HG02884 (cell line): Measurements from ENCODE around the gene NTN1.

ENCODE experiments used
- ATAC-seq: cut with Tn5 transposase; IDR thresholded peaks from one replicate; pipeline ENCODE4 v1.9.1; 2021; ENCODE audit warnings: mild to moderate bottlenecking, moderate library complexity; ENCODE audit not compliant: unreplicated experiment

Gene NTN1

DNA sequence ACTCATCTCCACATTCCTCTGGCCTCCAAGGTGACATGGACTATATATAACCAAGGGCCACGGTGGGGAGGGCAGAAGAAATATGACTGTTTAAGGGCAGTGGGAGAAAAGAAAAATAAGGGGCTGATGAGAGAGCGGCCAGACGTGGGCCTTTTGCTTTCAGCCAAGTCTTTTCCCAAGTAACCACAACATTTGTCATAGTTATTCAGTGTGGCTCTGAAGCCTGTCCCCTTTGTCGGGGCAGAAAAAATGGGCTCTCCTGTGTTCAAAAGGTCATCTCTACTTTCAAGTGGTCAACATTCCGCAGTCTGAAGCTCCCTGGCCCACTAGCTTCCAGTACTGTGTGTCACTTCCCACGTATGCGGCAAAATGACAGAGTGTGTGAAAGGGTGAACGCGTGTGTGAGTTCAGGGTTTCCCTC is 245.4 kb downstream of the NTN1 start:
- ATAC-seq, result no peak

DNA sequence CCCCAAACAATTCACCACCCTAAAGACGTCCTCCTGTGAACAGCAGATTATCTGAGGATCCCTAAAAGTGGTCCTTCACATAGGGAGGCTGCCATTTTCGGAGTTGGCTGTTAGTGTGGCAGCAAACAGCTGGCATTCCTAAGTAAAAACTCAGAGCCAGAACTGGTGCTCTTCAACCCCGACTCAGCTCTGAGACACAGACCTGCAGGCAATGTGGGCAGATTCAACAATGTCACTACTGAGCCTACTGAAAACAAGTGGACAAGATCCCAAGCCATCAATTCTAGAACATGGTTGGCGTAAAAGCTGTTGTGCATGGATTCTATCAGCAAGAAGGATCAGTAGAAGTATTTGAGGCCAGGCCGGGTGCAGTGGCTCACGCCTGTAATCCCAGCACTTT is 247.2 kb downstream of the NTN1 start:
- ATAC-seq, result no peak

DNA sequence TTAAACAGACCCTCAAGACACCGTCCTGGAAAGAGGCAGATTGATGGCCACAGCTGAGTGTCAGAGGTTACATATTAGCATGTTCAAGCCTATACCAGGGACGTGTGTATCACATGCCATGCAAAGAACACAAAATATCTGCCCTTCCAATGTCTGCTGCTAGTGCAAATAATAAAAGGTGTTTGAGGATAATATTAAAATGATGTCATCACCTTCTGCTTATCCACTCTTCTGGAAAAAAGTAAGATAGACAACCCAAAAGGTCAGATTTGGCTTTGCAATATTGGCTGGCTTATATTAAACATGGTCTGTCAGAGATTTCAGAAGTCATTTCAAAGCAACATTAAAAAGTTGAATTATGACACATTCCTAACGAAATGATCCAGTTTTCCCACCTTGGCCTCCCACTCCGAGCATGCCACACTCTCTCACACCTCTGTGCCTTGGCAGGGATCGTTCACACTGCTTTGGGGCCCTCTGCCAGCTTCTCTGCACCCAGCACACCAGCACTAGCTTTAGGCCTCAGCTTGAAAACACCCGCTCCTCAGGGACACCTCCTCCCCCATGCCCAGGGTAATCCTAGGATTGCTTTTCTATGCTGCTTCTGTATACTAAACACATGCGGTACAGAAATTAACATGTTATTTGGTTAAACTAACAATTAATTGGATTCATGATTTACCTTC is 248.2 kb downstream of the NTN1 start:
- no peak for ATAC-seq

DNA sequence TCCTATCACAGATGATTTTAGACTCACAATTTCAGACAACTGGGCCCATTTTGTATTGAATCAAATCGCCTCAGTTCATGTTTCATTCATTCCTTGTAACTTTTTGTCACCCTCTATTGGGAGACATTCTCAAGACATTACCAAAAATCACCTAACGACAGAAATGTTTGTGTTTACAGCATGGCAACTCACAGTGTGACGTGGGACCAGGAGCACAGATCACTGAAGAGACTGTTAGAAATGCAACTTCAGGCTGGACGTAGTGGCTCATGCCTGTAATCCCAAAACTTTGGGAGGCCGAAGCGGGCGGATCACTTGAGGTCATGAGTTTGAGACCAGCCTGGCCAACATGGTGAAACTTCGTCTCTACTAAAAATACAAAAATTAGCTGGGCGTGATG is 249.6 kb downstream of the NTN1 start:
- ATAC-seq, result no peak

DNA sequence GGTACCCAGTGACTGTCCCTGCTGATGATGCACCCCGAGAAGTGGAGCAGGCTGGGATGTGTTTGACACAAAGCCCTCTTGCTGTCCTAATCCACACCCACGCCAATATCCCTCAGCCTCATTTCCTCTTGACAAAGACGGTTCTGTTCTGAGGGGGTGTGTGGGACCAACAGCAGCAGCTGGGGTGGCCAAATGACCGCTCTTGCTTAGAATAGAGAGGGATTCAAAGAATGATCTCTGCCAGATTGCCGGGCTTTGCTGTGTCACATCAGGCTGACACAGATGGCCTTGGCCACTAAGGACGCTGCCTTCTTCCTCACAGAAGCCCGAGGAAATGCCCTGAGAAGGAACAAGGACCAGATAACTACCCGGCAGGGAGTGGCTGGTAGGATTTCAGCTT is 250.7 kb downstream of the NTN1 start:
- no peak for ATAC-seq

DNA sequence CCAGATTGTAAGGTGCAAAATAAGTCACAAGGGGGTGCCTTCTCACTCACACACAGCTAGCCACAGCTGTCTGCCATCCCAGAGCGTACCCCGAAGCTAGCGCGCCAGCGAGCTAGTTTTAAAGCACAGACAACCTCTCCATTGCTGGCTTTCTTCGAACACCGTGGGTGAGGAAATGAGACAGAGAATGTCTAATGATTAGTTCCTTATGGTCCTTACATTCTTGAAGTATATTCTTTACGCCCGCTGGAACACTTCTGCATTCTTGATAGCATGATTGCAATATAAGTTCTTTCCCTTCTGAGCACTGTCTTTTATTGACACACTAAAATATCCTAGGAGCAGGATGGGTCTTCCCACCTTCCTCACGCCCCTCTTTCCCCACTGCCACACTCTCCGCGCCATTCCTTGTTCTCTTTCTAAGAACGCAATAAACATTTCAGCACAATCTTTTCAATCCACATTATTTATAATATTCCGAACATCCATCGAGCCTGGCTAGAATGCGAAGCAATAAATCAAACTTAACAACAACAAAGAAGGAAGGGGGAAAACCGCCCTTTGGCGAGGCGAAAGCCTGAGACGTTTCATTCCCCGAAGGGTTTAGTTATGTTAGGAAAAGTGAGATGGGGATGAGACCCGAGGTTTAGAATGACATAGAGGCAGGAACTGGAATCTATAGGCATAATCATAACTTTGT is 251.3 kb downstream of the NTN1 start:
- no peak for ATAC-seq

DNA sequence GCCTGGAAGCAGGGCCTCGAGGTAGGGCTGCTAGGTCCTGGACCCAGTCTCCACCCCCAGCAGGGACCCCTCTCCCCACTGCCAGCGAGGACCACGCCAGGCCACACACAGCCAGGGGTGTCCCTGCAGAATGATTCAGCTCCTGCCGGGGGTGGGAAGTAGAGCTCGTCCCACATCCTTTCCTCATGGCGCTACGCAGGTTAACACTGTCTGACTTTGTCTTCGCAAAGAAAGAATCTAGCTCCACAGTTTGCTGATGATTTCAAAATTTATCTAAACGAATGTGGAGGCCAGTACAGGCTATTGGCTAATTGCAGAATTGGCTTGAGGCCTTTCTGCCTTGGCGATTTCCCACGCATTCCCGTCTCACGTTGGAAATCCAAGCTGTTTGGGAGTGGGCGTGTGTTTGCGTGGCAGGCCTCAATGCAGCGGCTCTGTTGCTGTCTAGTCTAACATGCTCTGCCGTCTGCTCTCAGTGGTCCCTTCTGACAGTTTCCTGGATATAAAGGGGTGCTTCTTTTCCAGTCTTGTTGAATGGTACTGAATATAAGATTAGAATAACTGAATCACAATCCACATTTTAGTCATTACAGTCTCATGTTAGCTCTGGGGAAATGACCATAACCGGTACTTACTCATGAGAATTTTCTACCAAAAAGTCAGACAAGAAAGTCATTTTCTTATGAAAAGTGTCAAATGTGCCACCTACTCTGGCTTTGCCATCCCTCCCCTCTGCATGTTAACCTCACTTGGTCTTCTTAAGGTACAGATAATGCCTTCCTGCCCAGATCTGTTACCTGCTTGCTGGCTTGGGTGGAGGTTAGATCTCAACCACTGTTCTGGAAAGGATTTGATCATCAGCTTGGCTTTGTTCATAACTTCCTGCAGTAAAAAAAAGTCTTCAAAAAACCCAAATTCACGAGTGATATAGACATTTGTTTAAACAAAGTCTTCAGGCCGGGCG is 252.4 kb downstream of the NTN1 start:
- ATAC-seq, result no peak

DNA sequence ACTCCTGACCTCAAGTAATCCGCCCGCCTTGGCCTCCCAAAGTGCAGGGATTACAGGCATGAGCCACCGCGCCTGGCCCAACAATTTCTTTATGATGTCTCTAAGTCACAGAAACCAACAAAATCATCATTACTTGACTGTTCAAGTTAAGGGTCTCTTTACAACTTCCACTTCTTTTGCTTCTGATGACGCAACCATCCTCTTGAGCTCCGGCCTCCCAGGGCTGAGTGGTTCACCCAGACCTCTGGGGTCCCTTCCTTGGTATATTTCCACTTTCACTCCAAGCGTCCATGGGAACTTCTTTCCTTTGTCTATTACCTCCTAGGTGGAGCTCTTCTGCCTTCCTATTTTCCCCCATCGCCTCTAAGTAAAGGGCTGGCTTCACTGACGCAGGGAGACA is 253.7 kb downstream of the NTN1 start:
- ATAC-seq, result no peak

DNA sequence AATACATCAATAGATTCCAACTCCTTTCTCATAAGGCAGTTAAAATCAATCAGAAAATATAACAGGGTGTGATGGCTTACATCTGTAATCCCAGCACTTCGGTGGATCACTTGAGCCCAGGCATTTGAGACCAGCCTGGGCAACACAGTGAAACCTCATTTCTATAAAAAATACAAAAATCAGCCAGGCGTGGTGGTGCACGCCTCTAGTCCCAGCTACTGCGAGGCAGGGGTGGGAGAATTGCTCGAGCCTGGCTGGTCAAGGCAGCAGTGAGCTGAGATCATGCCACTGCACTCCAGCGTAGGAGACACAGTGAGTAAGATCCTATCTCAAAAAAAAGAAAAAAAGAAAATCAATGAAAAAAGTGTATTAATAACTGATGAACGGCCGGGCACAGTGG is 258.6 kb downstream of the NTN1 start:
- no peak for ATAC-seq

DNA sequence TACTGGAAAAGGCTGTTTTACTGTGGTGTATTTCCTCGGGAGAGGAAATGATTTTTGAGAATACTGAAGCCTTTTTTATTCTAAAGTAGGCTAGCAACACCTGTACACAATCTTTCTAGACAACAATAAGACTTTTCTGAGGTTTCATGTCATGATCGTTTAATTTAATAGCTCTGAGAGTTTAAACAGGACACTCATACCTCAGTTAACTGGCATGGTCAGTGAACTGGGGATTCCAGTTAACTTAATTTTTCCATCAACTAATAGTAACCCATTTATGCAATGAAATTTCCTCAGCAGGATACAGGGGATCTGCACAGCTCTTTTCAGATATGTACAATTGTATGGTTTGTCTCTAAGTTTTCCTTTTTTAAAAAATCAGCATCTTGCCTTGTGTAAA is 262.6 kb downstream of the NTN1 start:
- no peak for ATAC-seq

DNA sequence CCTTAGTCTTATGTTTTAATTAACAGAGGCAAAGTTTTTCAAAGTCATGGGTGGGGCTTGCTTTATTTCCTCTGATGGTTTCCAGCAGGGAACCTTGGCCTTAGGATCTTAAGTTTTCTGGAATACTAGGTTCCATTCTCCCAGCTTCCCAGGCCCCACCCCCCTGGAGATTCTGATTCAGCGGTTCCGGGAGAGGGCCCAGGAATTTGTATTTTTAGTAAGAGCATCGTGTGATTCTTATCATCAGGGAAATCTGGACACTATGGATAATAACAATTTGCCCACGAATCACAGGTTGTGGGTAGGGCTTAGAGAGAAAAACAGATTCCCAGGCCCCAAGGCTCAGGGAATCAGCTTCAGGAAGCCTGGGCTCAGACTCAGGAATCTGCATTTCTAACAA is 263.6 kb downstream of the NTN1 start:
- no peak for ATAC-seq

DNA sequence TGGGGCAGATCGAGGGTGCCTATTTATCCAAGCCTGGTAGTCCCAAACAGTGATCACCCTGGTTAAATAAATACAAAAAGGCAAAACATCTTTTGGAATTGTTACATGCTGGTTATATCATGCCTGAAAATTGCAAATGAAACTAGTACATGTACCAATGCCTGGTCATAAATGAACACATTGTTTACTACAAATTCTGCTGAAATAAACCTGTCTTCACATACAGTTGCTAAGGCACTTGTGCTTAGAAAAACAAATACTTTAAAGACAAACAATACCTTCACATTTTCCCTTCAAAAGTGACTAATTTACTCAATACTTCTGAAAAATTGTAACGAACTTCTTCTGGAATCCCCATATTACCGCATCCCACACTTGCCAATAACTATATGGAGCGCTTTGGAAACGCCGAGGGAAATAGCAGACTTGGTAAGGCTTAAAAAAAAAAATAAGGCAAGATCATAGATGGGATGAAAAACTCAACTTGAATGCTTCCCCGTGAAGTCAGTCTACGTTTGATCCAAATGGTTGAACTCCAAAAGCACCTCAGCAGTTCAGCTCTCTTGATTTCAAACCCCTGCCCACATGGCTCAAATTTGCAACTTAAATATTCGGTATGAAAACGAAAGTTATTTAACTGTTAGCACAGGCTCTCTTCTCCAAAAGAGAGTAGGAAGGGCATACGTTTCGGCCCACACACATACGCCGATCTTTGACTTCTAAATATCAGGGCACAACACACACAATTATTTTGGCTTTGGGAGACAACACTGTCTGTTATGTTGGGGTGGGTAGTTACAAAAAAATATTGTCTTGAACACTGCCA is 264.5 kb downstream of the NTN1 start:
- ATAC-seq, result no peak

DNA sequence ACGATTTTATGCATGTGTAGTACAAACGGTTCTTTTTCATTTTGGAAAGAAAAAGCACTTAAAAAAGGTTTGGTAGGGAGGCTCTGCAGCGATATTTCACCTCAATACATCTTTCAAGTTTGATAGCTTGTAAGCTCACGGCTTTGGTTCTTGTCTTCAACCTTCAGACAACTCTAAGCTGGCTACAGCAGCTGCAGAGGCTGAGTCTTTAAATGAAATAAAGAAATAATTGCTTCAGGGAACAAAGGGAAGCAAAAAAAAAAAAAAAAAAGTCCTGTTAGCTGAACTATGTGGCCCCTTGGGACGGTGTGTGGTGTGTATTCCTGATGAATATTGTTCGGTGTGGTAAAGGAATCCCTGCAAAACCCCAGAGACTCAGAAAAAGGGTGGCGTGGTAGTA is 265.1 kb downstream of the NTN1 start:
- no peak for ATAC-seq

DNA sequence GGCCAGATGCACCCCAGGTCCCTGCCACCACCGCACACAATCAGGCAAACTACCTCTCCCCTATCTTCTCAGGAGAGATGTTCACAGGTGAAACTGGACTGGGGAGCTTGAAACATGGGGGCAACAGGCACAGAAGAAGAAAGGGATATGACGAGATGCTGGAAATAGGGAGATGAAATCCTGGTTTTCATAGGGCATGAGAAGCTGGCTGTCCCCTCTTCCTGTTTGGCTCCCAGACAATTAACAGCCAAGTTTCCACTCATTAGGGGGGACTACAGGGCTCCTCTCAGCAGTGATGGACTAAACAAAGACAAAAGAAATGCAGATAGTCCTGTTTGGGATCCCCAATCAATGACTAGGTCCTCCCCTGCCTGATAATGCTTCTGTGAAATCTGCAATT is 266.0 kb downstream of the NTN1 start:
- ATAC-seq, result no peak

DNA sequence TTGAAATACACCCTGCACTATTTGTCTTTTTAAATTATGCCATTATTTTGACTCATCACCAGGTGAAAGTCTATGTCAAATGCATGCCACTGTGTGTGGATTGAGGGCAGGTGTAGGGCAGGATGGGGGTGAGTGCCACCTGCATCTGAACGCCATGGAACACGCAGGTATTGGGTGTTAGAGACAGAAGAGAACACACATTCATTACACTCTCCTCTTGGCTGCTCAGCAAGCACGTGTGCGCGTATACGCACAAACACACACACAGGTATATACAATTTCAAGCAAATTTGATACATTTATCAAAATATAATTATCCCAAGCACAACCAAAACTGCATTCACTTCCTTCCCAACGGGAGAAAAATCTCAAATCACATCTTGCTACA is 268.9 kb downstream of the NTN1 start:
- no peak for ATAC-seq

DNA sequence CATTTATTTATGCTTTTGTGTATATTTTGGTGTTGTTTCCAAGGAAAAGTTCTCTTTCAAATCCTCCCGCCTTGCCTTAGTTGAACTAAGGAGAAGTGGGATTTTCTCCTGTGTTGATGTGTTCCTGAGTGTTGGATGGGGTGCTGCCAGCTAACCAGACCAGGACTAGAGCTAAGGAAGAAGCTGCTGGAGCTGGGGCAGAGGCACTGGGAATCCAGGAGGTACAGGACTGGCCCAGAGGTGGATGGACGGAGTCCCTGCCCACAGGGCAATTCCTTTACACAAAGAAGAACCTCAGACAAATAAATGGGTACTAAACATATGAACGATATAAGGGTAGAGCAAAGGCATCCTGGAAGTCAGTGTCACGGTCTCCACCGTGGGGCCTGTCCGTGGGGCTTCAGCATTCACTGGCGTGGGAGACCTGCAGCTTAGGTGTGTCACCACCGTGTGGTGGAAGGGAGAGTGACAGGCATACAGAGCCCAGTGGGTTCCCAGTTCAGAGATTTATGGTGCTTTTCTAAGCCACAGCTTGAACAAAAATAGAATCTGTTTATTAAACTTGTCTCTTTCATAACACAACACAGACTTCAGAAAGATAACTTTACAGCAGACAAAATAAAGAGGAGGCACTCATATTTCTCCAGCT is 270.7 kb downstream of the NTN1 start:
- ATAC-seq, result no peak

DNA sequence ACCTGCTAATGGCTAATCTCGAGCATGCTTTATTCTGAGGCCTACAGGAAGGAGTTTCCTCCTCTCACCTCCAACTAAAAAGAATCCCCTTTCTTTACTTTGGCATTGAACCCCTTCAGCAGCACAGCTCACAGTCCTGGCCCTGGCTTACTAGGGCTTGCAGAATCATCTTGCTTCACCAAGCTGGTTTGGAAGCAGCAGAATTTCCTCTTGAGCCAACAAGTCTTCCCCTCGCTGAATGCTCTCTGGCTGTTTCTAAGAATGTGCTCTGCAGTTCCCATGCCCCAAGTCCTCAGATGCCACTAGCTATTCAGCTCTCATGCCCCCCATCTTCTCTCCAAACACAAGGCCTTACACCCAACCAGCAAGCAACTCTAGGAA is 271.2 kb downstream of the NTN1 start:
- no peak for ATAC-seq
